Stimulated activated effector memory CD8-positive, alpha-beta T cell treated with anti-CD3 and anti-CD28 coated beads, Interleukin-12 subunit alpha, Interleukin-12 subunit beta, amount 100 ng/mL, for 72 hours (primary cell): Measurements from ENCODE around the gene ALDH3A2.
"Not testable (repeated sequence)": the region's sequence is repeated elsewhere in the genome, so short reads cannot be mapped to it uniquely, and the experiment has no call there.

Source experiments
- ATAC-seq: fragments of 150-1000 bp; cut with Tn5 transposase; 2 replicates; pipeline ENCODE4 v1.10.0; 2021
- DNase-seq, 2 donors: peaks; one replicate each; pipeline ENCODE4 v3.0.0; 2021 to 2022; ENCODE audit warnings: low spot score in 2 of 2
- H3K27ac Mint-ChIP-seq: one replicate; pipeline ENCODE4 v1.8.0; 2022; ENCODE audit warnings: mild to moderate bottlenecking, mixed read lengths
- H3K36me3 Mint-ChIP-seq: one replicate; pipeline ENCODE4 v1.8.0; 2022; ENCODE audit warnings: mild to moderate bottlenecking, mixed read lengths
- H3K4me1 Mint-ChIP-seq: one replicate; pipeline ENCODE4 v1.8.0; 2022; ENCODE audit warnings: mixed read lengths
- H3K4me3 Mint-ChIP-seq: one replicate; pipeline ENCODE4 v1.8.0; 2022; ENCODE audit warnings: mild to moderate bottlenecking, mixed read lengths
- H3K9me3 Mint-ChIP-seq: one replicate; pipeline ENCODE4 v1.8.0; 2022; ENCODE audit warnings: mixed read lengths

ALDH3A2 gene

GRCh38 chr17:19660219-19660870, 11.8 kb downstream of the ALDH3A2 start:
- Mint-ChIP-seq H3K9me3 (no peaks in the 10 kb centered on the region), H3K36me3 (peaks cover 16% of the 10 kb centered on the region), H3K4me3 (no peak overlapping the region), H3K27ac (no peak overlapping the region), H3K4me1 (no peaks in the 10 kb centered on the region)
- no peak for ATAC-seq
- DNase-seq, result no peak

GRCh38 chr17:19661121-19661520, 12.6 kb downstream of the ALDH3A2 start:
- Mint-ChIP-seq H3K4me1 (no peaks in the 10 kb centered on the region), H3K27ac (no peak overlapping the region), H3K9me3 (no peaks in the 10 kb centered on the region), H3K4me3 (no peak overlapping the region), H3K36me3 (peaks cover 12% of the 10 kb centered on the region)
- no peak for DNase-seq
- ATAC-seq, result no peak

GRCh38 chr17:19663097-19663496, 14.5 kb downstream of the ALDH3A2 start:
- no peak for ATAC-seq
- no peak overlapping the region for H3K27ac Mint-ChIP-seq
- DNase-seq, result no peak
- H3K36me3 Mint-ChIP-seq, result peaks cover 10% of the 10 kb centered on the region
- H3K4me1 Mint-ChIP-seq, result no peaks in the 10 kb centered on the region
- no peaks in the 10 kb centered on the region for H3K9me3 Mint-ChIP-seq
- H3K4me3 Mint-ChIP-seq, result no peak overlapping the region

DNA sequence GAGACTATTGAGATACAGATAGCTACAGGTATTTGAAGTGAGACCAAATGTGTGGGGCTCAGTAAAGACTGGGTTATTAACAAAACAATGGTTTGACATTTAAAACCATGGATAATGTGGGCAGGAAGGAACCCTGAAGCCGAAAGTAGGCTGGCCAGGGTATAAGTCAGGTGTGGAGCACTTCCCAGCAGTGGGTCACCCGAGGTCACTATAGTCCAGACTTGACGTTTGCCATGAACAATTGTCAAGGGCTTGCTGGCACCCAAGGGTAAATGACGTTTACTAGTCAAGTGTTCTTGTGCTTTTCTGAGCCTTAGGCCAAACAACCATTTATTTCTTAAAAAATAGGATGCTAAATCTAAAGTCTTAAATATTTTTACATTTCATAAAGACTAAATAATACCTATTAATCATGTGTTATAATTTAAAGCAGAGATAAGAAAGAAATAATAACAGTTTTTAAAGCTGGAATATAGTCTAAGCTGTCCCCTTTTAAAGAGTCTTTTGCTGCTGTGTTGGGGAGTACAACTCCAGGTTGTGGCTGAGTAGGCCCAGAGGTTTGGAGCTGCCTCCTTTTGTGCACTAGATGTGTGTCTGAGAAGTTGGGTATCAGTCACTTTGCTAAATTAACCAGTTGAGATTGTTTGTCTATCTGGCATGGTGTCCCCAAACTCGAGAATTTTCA, 15.7 kb downstream of the ALDH3A2 start:
- Mint-ChIP-seq H3K9me3 (no peaks in the 10 kb centered on the region), H3K36me3 (peaks cover 10% of the 10 kb centered on the region), H3K4me1 (no peaks in the 10 kb centered on the region), H3K27ac (no peak overlapping the region), H3K4me3 (no peak overlapping the region)
- DNase-seq (no peak), ATAC-seq (no peak)

GRCh38 chr17:19664821-19665181, 16.2 kb downstream of the ALDH3A2 start:
- Mint-ChIP-seq H3K4me1 (no peaks in the 10 kb centered on the region), H3K4me3 (no peak overlapping the region), H3K36me3 (peaks cover 10% of the 10 kb centered on the region), H3K27ac (no peak overlapping the region), H3K9me3 (no peaks in the 10 kb centered on the region)
- ATAC-seq (no peak), DNase-seq (no peak)

DNA sequence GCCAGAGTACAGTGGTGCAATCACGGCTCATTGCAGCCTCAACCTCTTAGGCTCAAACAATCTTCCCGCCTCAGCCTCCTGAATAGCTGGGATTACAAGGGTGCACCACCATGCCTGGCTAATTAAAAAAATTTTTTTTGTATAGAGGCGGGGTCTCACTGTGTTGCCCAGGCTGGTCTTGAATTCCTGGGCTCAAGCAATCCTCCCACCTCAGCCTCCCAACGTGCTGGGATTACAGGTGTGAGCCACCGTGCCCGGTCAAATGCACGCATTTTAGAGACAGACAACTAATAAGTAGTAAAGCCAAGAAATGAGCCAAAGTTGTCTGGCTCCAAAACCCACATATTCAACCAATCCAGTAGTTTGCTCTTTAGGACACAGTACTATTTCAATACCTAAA, 21.1 kb downstream of the ALDH3A2 start:
- not testable (repeated sequence) for DNase-seq, H3K27ac Mint-ChIP-seq, ATAC-seq, H3K9me3 Mint-ChIP-seq, H3K36me3 Mint-ChIP-seq, H3K4me1 Mint-ChIP-seq, H3K4me3 Mint-ChIP-seq

DNA sequence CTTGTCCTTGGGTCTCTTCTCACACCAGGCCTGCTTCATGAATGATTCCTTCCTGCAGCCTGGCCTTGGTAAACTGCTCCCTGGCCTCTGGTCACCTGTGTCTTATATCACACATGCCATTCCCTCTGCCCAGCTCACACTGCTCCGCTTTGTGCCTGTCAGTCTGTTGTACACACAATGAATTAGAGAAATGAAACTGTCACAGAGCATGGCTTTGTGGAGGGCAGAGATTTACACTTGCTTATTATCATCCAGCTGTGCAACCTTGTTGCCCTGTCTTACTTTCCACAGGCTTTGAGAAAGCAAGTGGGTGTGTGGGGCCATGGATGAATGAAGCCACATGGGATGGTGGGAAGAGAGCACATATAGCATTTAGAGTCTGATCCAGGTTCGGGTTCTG, 22.4 kb downstream of the ALDH3A2 start:
- no peaks in the 10 kb centered on the region for H3K4me1 Mint-ChIP-seq
- H3K27ac Mint-ChIP-seq, result peak overlapping the region; percentile 27
- H3K4me3 Mint-ChIP-seq, result no peak overlapping the region
- ATAC-seq, result no peak
- H3K36me3 Mint-ChIP-seq, result no peaks in the 10 kb centered on the region
- DNase-seq, result no peak
- H3K9me3 Mint-ChIP-seq, result no peaks in the 10 kb centered on the region

DNA sequence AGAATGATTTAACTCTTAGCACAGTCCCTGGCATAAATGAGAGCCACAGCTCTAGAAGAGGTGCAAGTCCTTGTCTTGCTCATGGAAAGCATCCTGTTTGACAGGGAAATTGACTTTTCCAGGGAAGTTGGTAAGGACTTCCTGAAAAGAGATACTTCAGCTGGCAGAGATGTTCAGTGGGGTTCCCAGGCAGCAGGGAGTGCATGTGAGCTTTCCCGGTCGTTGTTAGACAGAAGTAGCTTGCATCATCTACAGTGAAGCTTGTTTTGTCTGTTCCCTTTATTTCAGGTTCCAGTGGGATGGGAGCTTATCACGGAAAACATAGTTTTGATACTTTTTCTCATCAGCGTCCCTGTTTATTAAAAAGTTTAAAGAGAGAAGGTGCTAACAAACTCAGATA, 22.9 kb downstream of the ALDH3A2 start:
- DNase-seq, result no peak
- Mint-ChIP-seq H3K4me3 (no peak overlapping the region), H3K36me3 (no peaks in the 10 kb centered on the region), H3K4me1 (no peaks in the 10 kb centered on the region), H3K9me3 (no peaks in the 10 kb centered on the region), H3K27ac (no peak overlapping the region)
- ATAC-seq, result no peak

- Mint-ChIP-seq H3K36me3 (no peaks in the 10 kb centered on the region), H3K4me1 (no peaks in the 10 kb centered on the region), H3K9me3 (no peaks in the 10 kb centered on the region), H3K27ac (no peak overlapping the region), H3K4me3 (no peak overlapping the region)
- no peak for DNase-seq
- ATAC-seq, result no peak
Measured at GRCh38 chr17:19672009-19672750, 23.6 kb downstream of the ALDH3A2 start.

DNA sequence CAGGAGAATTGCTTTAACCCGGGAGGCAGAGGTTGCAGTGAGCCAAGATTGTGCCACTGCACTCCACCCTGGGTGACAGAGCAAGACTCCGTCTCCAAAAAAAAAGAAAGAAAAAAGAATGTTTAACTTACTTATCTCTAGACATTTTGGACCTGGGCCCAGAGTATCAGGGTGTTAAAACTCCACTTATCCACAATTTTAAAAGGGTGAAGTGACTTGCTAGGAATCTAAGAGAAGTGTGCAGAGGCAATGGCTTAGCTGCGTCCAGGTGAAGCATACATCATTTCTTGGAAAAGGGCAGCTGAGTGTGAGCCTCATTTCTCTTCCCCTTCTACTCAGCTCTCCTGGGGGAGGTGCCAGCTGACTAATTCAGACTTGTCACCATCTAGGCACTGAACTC, 25.1 kb downstream of the ALDH3A2 start:
- Mint-ChIP-seq H3K36me3 (no peaks in the 10 kb centered on the region), H3K4me3 (no peak overlapping the region), H3K9me3 (no peaks in the 10 kb centered on the region), H3K27ac (no peak overlapping the region), H3K4me1 (no peaks in the 10 kb centered on the region)
- no peak for DNase-seq
- ATAC-seq, result no peak

DNA sequence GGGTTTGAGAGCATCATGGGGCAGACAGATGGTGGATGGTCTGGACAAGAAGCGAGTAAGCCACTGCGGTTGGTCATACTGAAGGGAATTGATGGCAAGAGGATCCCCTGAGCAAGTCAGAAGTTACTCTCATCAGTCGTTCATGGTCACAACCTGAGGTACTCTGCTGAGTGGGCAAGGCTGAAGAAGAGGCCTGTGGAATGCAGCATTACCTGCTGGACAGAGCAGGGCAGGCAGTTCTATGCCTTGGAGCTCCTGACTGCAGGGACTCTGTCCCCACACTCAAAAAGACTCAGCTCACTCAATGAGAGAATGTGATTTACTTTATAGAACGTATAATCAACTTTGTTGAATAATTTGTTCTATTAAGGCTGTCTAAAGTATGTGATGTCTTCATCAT, 28.3 kb downstream of the ALDH3A2 start:
- Mint-ChIP-seq H3K9me3 (no peaks in the 10 kb centered on the region), H3K4me3 (no peak overlapping the region), H3K27ac (no peak overlapping the region), H3K36me3 (no peaks in the 10 kb centered on the region), H3K4me1 (no peaks in the 10 kb centered on the region)
- ATAC-seq (no peak), DNase-seq (no peak)

- ATAC-seq (no peak), DNase-seq (no peak)
- Mint-ChIP-seq H3K4me1 (no peaks in the 10 kb centered on the region), H3K36me3 (no peaks in the 10 kb centered on the region), H3K4me3 (no peak overlapping the region), H3K9me3 (no peaks in the 10 kb centered on the region), H3K27ac (no peak overlapping the region)
Measured at GRCh38 chr17:19677736-19678379, 29.3 kb downstream of the ALDH3A2 start.

- Mint-ChIP-seq H3K36me3 (no peaks in the 10 kb centered on the region), H3K27ac (no peak overlapping the region)
Measured at GRCh38 chr17:19678581-19679453, 30.3 kb downstream of the ALDH3A2 start.

GRCh38 chr17:19683117-19683516, 34.6 kb downstream of the ALDH3A2 start:
- ATAC-seq (no peak), DNase-seq (no peak)
- no peaks in the 10 kb centered on the region for H3K36me3 Mint-ChIP-seq
- H3K4me3 Mint-ChIP-seq, result no peak overlapping the region
- no peaks in the 10 kb centered on the region for H3K9me3 Mint-ChIP-seq
- no peak overlapping the region for H3K27ac Mint-ChIP-seq
- no peaks in the 10 kb centered on the region for H3K4me1 Mint-ChIP-seq

More at GRCh38 chr17:19678581-19679453, 30.3 kb downstream of the ALDH3A2 start:
- no peak overlapping the region for H3K4me3 Mint-ChIP-seq
- H3K9me3 Mint-ChIP-seq, result no peaks in the 10 kb centered on the region
- ATAC-seq, result no peak
- H3K4me1 Mint-ChIP-seq, result no peaks in the 10 kb centered on the region
- DNase-seq, result no peak
